ENCODE results near the gene MYLK.

DNA sequence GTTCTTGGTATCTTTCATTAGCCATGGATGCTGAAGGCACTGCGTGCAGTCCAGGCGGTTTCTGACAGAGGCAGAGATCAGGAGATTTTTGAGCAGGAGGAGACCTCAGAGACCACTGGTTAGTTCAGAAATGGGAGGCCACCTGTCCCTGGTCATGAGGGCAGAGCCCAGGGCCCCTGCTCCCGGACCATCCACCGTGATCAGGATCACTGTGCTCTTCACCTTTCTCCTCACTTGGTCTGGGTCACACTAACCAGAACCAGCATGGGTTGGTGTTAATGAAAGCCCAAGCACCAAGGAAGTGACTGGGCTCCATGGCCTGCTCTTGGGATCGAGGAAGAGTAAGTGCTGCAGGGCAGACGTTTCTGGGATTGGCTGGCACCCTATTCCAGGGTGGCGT is 257.3 kb downstream of the MYLK start:
- no peak for TF ChIP-seq EZH2 (IDR thresholded peaks at IDR 0.05; ENCODE audit: borderline replicate concordance, low read length)
- TF ChIP-seq, protein P1, sequence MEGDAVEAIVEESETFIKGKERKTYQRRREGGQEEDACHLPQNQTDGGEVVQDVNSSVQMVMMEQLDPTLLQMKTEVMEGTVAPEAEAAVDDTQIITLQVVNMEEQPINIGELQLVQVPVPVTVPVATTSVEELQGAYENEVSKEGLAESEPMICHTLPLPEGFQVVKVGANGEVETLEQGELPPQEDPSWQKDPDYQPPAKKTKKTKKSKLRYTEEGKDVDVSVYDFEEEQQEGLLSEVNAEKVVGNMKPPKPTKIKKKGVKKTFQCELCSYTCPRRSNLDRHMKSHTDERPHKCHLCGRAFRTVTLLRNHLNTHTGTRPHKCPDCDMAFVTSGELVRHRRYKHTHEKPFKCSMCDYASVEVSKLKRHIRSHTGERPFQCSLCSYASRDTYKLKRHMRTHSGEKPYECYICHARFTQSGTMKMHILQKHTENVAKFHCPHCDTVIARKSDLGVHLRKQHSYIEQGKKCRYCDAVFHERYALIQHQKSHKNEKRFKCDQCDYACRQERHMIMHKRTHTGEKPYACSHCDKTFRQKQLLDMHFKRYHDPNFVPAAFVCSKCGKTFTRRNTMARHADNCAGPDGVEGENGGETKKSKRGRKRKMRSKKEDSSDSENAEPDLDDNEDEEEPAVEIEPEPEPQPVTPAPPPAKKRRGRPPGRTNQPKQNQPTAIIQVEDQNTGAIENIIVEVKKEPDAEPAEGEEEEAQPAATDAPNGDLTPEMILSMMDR (IDR thresholded peaks at IDR 0.05; ENCODE audit: low read length) = no peak

Data from OCI-LY1 (cell line).